NK-92 treated with Interleukin-12 subunit alpha and Interleukin-12 subunit beta, amount 100 ng/mL, for 24 hours (cell line): ENCODE results near the gene NAV2.

Experiments used
- DNase-seq: peaks from one replicate; lab custom pipeline; 2025; lab: John Stamatoyannopoulos, UW

Gene NAV2

GRCh38 chr11:19834771-19835170, 122.1 kb downstream of the NAV2 start:
- no peak for DNase-seq

GRCh38 chr11:19836666-19837065, 124.0 kb downstream of the NAV2 start:
- no peak for DNase-seq

- no peak for DNase-seq
These were observed 126.5 kb downstream of the NAV2 start for GRCh38 chr11:19838994-19839768.

- no peak for DNase-seq
These were observed 128.3 kb downstream of the NAV2 start for GRCh38 chr11:19840961-19841360.

- no peak for DNase-seq
These were observed 129.9 kb downstream of the NAV2 start for GRCh38 chr11:19842505-19842904.

GRCh38 chr11:19843079-19843478, 130.4 kb downstream of the NAV2 start:
- DNase-seq, result no peak

GRCh38 chr11:19844012-19844411, 131.4 kb downstream of the NAV2 start:
- DNase-seq, result no peak

- no peak for DNase-seq
These were observed 132.2 kb downstream of the NAV2 start for GRCh38 chr11:19844806-19845205.

GRCh38 chr11:19845626-19846025, 133.0 kb downstream of the NAV2 start:
- no peak for DNase-seq

GRCh38 chr11:19846654-19847305, 134.1 kb downstream of the NAV2 start:
- DNase-seq, result no peak

- no peak for DNase-seq
These were observed 135.6 kb downstream of the NAV2 start for GRCh38 chr11:19848219-19848618.

GRCh38 chr11:19849107-19849789, 136.6 kb downstream of the NAV2 start:
- DNase-seq, result no peak

GRCh38 chr11:19849947-19850593, 137.4 kb downstream of the NAV2 start:
- DNase-seq, result no peak

- DNase-seq, result no peak
These were observed 139.7 kb downstream of the NAV2 start for GRCh38 chr11:19852288-19852687.

GRCh38 chr11:19853016-19853415, 140.4 kb downstream of the NAV2 start:
- DNase-seq, result no peak

GRCh38 chr11:19853920-19854319, 141.3 kb downstream of the NAV2 start:
- DNase-seq, result no peak

- DNase-seq, result no peak
These were observed 148.5 kb downstream of the NAV2 start for GRCh38 chr11:19861171-19861570.

- no peak for DNase-seq
These were observed 149.5 kb downstream of the NAV2 start for GRCh38 chr11:19862091-19862490.

- no peak for DNase-seq
These were observed 151.8 kb downstream of the NAV2 start for GRCh38 chr11:19864141-19865140.

- DNase-seq, result no peak
These were observed 153.4 kb downstream of the NAV2 start for GRCh38 chr11:19866037-19866436.

- DNase-seq, result no peak
These were observed 153.9 kb downstream of the NAV2 start for GRCh38 chr11:19866521-19866920.
